ENCODE data around the gene SH3TC1.

DNA sequence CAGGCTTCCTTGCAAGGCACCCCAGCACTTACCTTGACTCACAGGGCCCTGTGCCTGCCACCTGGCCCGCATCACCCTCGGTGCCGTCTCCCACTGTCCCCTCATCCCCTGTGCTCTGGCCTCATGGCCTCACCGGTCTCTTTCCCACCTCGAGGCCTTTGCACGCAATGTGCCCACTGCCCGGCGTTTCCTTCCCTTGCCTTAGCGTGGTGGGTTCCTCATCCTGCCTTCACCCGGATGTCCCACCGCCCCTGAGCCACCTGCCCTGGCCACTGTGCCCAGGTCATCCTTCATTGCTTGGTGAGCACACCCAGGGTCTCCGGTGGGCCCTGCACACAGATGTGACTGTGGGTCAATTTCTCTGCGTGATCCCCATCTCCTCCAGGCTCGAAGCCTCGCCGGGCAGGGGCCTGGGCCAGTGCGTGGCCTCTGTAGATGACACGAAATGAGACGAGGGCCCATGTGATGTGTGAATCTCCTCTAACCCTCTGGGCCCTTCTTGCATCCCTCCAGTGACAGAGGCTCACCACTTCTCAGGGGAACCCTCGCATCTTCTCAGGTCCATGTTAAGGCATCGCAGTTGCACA lies 75.1 kb downstream of the SH3TC1 start:
- TF ChIP-seq, protein P1, sequence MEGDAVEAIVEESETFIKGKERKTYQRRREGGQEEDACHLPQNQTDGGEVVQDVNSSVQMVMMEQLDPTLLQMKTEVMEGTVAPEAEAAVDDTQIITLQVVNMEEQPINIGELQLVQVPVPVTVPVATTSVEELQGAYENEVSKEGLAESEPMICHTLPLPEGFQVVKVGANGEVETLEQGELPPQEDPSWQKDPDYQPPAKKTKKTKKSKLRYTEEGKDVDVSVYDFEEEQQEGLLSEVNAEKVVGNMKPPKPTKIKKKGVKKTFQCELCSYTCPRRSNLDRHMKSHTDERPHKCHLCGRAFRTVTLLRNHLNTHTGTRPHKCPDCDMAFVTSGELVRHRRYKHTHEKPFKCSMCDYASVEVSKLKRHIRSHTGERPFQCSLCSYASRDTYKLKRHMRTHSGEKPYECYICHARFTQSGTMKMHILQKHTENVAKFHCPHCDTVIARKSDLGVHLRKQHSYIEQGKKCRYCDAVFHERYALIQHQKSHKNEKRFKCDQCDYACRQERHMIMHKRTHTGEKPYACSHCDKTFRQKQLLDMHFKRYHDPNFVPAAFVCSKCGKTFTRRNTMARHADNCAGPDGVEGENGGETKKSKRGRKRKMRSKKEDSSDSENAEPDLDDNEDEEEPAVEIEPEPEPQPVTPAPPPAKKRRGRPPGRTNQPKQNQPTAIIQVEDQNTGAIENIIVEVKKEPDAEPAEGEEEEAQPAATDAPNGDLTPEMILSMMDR (IDR thresholded peaks at IDR 0.05; ENCODE audit: low read depth, low read length, poor library complexity, severe bottlenecking): no peak
- TF ChIP-seq EZH2phosphoT487 (IDR thresholded peaks at IDR 0.05; ENCODE audit: borderline replicate concordance, low read length): no peak
